CD4-positive, alpha-beta T cell treated with Interferon gamma for 1 hour (primary cell): ENCODE measurements around the gene KIAA1210.
A peak's percentile ranks its signal among the peaks of the same experiment; 100 is the strongest.

Experiments used
- DNase-seq: peaks from one replicate; pipeline ENCODE4 v3.0.0-alpha.2; 2020

The KIAA1210 gene

DNA sequence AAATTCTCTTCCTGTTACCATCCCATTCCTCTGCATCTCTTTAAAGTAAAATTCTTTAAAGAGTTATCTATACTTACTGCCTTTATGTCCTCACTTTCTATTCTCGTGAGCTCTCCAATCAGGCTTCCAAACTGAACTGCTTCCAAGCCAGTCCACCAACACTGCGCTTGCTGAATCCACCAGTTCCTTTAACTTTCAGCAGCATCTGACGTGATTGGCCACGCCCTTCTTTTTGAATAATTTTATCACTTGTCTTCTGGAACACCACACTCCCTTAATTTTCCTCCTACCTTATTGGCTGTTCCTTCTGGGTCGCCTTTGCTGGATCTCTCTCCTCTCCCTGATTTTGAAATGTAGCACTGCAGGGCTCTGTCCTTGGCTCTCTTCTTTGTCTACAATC, at the start of gene KIAA1210:
TSS of gene KIAA1210 (minus strand) at position 163 of the 400 bp plus-strand sequence. CDS start 4,170 bp downstream, outside the sequence.
- DNase-seq, result no peak

DNA sequence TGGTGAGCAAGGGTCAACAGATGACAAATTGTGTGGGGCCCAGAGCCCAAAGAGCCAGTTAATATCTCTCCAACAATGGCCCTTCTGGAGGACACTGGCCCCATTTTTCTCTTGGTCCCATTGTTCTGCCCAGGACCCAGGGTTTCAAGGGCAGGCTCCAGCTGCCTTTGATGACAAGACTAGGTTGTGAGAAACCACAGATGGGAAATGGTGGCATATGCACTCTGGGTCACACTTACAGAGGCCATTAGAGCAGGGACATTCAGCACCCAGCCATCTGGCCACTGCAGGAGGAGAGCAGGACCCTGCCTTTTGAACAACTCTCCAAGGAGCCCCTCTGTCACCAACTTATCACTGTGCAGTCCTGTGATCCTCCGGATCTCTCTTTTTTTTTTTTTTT, 49.7 kb upstream of the KIAA1210 start:
- DNase-seq, result no peak

DNA sequence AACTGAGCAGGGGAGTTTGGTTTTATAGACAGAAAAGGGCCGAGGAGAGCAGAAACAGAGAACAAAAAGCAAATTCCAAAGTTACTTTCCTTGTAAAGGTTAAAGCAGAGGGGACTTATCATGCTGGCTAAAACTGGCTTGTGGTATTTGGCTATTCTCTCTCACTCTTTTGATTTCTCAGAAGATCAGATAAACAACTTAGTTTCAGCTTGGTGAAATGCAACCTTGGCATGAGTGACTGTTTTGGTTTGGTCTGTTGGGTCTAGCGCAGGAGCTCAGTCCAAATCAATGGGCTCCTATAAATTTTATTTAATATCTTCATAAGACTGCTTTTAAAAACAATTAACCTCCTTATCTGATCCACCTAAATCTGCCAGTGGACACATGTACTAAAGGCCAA, 47.3 kb upstream of the KIAA1210 start:
- DNase-seq, result no peak

DNA sequence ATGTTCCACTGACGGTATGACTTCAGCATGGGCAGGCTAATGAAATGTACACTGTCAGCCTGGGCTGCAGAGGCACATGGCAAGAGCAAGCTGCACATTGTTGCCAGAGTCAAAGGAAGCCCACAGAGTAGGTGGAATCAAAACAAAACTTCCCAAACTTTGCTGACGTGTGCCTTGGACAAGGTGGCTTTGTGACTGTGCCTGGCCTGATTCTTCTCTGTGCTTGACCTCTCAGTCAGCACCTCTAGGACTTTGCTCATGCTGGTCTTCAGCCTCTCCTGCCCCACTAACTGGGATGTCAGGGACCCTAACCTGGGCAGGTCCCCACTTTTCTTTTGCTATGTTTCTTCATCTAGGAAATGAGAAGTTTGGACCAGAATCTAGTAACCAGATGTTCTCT, 40.5 kb upstream of the KIAA1210 start:
- DNase-seq, result no peak

DNA sequence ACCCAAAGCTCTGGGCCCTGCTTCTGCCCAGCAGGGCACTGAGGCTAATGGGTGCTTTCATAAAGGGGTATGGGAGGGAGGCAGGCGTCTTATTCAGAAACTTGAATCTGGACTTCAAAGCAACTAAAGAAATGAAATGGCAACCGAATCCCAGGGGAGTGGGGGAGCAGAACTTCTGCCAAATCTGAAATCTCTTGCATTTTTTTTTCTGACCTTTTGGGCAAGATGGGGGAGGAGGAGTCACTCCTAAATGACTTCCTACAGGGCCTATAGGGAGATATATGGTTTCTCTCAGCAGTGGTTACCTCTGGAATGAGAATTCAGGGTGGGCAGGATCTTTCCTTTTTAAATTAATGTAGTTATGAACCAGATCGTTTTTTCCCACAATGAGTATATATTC, 30.6 kb upstream of the KIAA1210 start:
- DNase-seq, result no peak

DNA sequence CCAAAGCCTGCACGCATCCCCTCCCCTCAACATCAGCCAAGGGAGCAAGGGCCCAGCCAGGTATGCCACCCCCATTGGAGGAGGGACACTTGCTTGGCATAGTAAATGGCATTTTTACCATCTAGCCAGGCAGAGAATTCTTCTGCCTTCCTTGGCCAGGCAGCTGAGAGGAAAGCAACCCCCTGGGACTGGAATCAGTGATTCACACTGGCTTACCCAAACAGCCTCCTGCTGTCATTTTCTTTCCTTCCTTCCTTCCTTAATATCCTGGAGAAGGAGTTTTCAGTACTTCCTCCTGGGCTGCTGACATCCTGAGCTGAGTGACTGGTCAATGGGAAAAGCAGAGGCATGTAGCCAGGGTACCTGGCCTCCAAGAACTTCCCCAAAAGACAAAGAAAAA, 28.6 kb upstream of the KIAA1210 start:
- no peak for DNase-seq

GRCh38 chrX:119155416-119156035, 27.9 kb upstream of the KIAA1210 start:
- DNase-seq, result no peak

DNA sequence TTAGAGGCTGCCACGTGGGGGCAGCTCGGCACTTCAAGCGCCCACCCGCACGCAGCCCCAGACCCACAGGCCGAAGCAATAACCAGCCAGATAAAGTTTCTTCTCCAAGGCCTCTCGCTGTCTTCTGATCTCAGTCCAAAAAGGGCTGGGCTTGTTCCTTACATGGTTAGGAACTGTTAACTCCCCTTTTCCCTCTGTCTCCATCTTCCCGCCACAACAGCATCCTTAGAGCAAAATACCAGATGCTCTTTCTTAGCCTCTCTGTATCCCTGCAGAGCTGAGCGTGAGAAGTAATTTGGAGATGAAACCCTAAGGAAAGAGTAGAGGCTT, 23.4 kb upstream of the KIAA1210 start:
- DNase-seq, result no peak

DNA sequence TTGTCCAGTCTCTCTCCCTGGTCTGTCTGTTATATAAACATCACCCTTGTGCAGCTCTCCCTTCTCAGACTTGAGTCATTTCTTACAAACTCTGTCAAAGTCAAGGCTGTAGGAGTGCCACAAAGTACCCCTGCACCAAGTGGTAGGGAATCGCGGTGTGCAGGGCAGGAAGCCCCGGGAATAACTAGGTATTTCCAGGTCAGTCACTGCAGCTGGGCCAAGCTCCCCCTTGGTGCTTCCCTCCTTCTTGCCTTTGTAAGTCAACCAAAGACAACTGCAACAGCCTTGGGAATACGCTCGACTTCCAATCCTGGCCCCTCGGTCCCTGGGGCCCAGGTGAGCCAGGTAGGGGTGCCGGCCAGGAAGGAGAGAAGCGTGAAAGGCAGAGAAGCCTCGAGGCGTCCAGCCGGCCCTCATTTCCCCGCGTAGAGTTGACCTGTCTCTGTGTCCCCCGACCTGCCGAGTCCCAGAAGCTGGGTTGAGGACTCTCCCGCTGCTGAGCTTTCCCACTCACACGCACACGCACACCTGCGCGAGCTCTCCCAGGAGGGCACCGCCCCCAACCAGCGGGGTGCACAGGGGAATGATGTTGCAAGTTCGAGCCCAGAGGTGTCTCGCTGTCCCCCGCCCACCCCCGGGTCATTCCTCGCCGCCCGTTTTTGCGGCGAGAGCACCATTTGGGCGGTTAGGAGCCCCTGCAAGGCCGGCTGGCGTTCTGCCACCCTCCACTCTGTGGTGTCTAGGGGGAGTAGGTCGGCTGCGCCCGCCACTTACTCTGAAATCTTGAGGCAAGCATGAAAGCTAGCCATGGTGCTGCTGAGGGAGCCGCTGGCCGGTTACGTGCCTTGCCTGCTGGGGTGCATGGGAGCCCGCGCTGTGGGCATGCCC, 22.8 kb upstream of the KIAA1210 start:
- no peak for DNase-seq

DNA sequence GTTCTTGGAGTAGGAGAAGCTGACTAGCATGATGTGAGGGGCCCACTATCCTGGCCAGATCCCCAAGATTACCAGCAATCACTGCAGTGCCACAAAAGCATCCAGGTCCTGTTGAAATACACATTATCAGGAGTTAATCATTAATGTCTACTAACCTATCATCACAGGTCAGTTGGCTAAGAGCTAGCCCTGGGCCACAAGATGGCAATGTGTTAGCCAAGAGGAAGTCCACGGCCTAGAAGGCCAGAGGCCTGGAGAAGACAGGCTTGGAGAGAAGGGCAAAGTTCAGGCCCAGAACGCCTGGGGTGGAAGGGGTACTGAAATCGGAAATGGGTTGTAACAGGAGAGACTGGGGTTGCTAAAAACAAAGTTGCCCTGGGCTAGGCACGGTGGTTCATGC, 19.9 kb upstream of the KIAA1210 start:
- no peak for DNase-seq

DNA sequence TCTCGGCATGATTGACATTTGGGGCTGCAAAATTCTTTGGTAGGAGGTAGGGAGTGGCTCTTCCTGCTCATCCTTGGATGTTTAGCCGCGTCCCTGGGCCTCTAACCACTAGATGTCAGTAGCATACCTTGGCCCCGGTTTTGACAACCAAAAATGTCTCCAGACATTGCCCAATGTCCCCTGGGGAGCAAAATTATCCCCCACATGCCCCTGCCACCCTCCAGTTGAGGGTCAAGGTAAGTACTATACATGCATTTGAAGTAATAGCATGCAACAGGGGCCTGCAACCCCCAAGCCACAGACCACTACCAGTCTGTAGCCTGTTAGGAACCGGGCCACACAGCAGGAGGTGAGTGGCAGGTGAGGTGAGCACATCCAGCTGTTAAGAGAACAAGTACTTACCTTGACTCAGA, 17.6 kb upstream of the KIAA1210 start:
- DNase-seq, result no peak

- no peak for DNase-seq
Measured at GRCh38 chrX:119134466-119134865, 6.9 kb upstream of the KIAA1210 start.

DNA sequence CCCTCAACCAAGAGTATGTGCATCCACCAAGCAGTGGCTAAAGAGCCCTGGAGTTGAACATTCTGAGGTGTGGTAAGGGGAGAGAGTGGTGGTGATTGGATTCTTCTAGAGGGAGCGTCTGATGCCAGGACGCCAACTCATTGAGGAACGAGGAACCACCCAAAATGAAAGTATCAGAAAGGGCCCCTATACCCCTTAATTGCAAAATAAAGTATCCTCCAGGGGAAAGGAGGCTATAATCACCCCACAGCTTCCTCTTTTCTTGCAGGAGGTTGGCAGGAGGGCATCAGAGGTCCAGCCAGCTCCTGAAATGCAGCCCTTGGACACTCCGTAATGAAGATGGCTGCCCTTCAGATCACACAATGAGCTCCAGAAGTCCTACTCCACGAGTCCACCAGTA, 5.3 kb upstream of the KIAA1210 start:
- DNase-seq, result no peak

DNA sequence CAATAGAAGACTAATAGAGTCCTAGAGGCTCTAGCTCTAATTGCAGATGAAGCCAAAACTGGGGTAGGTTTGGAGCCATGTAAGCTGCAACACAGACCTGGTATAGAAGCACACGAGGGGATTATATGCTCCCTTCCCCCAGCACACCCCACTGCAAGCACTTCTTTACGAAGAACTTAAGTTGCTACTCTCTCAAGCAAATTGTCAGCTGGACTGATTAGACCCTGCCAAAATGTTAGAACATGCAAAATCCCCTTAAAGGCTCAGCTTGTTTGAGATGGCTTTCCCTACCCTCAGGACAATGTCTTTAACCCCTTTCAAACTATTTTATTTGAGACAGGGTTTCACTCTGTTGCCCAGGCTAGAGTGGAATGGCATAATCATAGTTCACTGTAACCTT, 4.7 kb upstream of the KIAA1210 start:
- no peak for DNase-seq

DNA sequence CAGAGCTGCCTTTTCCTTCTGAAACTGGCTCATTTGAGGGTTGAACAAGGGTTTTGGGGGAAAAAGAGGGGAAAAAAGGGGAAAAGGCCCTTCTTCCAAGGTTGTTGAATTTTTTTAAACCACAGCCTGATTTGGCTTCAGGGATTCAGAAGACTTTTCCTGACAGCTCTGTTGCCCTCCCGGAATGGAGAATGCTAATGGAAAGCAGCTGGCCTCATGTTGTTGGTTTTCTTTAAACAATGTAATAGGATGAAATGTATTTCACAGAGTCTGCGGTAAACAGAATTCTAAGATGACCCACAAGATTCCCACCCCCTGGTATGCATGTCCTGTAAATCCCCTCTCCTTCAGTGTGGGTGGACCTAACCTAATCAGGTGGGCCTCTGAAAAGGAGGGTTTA, 3.3 kb upstream of the KIAA1210 start:
- no peak for DNase-seq

- no peak for DNase-seq
Measured at GRCh38 chrX:119121341-119121740, 6.3 kb downstream of the KIAA1210 start.

- DNase-seq, result peak; percentile 26
Measured at GRCh38 chrX:119118780-119119395, 8.7 kb downstream of the KIAA1210 start.

DNA sequence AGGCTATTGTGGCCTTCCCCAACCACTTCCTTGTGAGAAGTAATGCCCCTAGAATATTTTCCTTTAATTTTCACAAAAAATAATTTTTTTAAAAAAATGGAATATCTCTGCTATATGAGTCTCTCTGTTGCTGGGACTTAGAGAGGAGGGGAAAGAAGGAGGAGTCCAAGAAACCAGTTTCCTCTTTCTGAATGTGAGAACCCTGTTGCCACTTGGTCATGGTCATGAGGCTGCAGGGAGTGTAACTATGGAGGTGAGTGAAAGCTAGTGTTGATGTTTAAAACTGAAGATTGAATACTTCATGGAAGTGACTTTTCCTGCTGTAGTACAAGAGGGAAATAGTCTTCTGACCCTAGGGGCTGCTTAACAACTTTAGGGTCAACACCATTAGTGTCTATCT, 20.4 kb downstream of the KIAA1210 start:
- no peak for DNase-seq

- DNase-seq, result no peak
Measured at GRCh38 chrX:119105826-119106225, 21.8 kb downstream of the KIAA1210 start.

DNA sequence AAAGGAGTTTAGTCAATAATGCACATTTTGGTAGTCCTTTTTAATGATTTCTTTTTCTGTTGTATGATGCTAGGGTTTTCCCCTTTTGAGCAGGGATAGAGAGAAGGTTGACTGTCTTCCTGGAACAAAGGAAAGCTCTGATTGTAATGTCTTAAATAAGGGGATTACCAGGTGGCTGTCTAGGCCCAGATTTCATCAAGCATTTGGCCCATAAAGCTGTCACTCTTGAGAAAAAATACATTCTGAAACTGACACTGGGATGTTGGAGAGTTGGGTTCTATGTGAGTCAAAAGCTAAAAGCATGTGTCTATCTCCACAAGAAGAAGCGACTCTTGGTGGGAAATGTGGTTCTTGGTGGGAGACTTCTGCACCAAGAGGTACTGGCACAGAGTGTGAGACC, 26.4 kb downstream of the KIAA1210 start:
- DNase-seq, result no peak

DNA sequence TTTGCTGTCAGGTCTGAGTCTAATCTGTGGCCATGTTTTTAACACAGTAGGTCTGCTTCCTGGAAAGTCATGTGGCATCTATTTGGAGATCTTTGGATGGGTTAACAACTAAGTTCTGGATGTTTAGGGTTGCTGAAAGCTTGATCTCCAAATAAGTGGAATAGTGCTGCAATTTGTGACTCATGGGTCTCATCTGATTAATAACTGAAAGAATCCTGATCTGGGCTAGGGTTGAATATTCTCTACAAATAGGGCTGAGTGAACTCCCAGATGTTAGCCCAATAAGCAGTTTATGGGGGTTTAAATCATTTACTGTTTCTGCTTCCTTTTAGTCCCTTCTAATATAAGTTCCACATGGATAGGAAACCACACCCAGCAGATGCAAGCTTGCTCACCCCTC, 31.7 kb downstream of the KIAA1210 start:
- DNase-seq, result no peak

DNA sequence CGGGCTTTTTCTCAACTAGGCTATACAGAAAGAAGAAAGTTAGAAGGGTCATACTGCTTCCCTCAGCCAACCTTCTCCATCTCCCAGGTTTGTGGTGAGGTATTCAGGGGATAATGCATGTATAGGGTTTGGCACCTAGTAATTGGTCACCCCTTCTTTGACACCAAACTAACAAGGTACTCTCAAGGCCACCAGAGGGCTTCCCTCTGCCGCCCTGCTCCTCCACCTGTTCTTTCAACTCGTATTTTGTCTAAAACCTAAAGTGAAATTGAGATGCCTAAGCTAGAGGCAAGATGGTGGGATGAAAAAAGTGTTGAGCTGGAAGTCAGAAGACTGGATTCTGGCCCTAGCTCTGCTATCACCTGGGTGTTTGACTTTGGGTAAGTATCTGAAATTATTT, 32.8 kb downstream of the KIAA1210 start:
- DNase-seq, result no peak

DNA sequence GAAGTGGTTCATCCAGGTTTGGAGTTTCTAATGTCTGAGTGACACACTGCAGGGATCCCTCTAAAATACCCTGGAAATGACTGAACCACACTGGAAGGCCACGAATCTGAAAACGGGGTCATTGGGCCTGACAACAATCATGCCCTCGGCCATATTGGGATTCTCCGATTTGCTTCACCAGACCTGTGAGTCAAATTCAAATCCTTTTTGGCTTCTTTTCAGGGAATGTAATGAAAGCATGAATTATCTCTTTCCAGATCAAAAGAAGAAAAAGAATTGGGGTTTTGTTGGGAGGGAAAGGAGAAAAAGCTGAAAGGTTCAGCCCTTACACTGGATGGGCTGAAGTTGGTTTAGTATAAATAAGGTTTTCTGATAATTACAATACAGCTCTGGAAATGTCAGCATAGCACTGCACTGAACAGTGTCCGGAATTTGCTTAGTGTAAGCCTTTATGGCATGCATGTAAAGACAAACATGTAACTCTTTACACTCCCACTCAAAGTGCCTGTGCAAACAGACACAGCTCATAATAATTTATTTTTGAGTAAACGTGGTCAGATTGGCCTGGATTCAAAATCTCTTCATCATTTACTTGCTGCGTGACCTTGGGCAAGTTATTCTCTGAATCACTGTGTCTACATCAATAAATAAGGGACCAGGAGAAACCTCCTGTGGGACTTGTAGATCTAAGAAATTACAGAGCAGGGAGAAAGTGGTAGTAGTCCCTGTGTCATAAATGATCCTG, 33.4 kb downstream of the KIAA1210 start:
- no peak for DNase-seq

GRCh38 chrX:119090627-119091026, 37.0 kb downstream of the KIAA1210 start:
- DNase-seq, result no peak
